ENCODE data around the gene PPP2R5E.

DNA sequence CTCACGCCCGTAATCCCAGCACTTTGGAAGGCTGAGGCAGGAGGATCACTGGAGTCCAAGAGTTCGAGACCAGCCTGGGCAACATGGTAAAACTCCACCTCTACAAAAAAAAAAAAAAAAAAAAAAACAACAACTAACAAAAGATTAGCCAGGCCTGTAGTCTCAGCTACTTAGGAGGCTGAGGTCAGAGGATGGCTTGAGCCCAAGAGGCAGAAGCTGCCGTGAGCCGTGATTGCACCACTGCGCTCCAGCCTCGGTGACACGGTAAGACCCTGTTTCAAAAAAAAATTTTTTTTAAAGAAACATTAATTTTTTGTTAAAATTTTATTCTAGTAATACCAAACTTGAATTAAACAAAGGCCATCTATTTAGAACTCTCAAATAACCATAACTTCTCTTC lies 77.8 kb downstream of the PPP2R5E start:
- TF ChIP-seq POLR2AphosphoS5 (IDR thresholded peaks at IDR 0.05; ENCODE audit: low read depth, low read length) (no peak), TAF1 (IDR thresholded peaks at IDR 0.05; ENCODE audit: borderline replicate concordance, insufficient read depth, low read length) (no peak), SIN3A (IDR thresholded peaks at IDR 0.05; ENCODE audit: borderline replicate concordance, insufficient read depth, low read length) (no peak)
- TF ChIP-seq, protein P1, sequence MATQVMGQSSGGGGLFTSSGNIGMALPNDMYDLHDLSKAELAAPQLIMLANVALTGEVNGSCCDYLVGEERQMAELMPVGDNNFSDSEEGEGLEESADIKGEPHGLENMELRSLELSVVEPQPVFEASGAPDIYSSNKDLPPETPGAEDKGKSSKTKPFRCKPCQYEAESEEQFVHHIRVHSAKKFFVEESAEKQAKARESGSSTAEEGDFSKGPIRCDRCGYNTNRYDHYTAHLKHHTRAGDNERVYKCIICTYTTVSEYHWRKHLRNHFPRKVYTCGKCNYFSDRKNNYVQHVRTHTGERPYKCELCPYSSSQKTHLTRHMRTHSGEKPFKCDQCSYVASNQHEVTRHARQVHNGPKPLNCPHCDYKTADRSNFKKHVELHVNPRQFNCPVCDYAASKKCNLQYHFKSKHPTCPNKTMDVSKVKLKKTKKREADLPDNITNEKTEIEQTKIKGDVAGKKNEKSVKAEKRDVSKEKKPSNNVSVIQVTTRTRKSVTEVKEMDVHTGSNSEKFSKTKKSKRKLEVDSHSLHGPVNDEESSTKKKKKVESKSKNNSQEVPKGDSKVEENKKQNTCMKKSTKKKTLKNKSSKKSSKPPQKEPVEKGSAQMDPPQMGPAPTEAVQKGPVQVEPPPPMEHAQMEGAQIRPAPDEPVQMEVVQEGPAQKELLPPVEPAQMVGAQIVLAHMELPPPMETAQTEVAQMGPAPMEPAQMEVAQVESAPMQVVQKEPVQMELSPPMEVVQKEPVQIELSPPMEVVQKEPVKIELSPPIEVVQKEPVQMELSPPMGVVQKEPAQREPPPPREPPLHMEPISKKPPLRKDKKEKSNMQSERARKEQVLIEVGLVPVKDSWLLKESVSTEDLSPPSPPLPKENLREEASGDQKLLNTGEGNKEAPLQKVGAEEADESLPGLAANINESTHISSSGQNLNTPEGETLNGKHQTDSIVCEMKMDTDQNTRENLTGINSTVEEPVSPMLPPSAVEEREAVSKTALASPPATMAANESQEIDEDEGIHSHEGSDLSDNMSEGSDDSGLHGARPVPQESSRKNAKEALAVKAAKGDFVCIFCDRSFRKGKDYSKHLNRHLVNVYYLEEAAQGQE (IDR thresholded peaks at IDR 0.05; ENCODE audit: insufficient read depth in 1 of 2, low read depth in 2 of 2, low read length in 2 of 2) = no peak
